UCSD-AML1 (cell line): ENCODE results near the gene CLEC14A.

ENCODE experiments used
- DNase-seq: peaks from one replicate; lab custom pipeline; 2025; ENCODE audit not compliant: unreplicated experiment; lab: John Stamatoyannopoulos, UW

CLEC14A gene

GRCh38 chr14:38248321-38249028 is 7.4 kb downstream of the CLEC14A start:
- no peak for DNase-seq

- DNase-seq = no peak
These were observed 12.1 kb downstream of the CLEC14A start for GRCh38 chr14:38243696-38244240.

GRCh38 chr14:38238878-38239277 is 17.0 kb downstream of the CLEC14A start:
- DNase-seq = no peak

- DNase-seq = no peak
These were observed 17.6 kb downstream of the CLEC14A start for GRCh38 chr14:38238332-38238731.

- no peak for DNase-seq
These were observed 22.7 kb downstream of the CLEC14A start for GRCh38 chr14:38233218-38233617.

- DNase-seq = no peak
These were observed 29.5 kb downstream of the CLEC14A start for GRCh38 chr14:38226366-38226765.

GRCh38 chr14:38225946-38226345 is 29.9 kb downstream of the CLEC14A start:
- DNase-seq = no peak

GRCh38 chr14:38224338-38224737 is 31.6 kb downstream of the CLEC14A start:
- DNase-seq = no peak

- DNase-seq = no peak
These were observed 34.8 kb downstream of the CLEC14A start for GRCh38 chr14:38221077-38221476.

- no peak for DNase-seq
These were observed 38.3 kb downstream of the CLEC14A start for GRCh38 chr14:38217553-38217952.

- no peak for DNase-seq
These were observed 42.9 kb downstream of the CLEC14A start for GRCh38 chr14:38213001-38213400.

- DNase-seq = no peak
These were observed 43.8 kb downstream of the CLEC14A start for GRCh38 chr14:38212111-38212510.

- no peak for DNase-seq
These were observed 44.6 kb downstream of the CLEC14A start for GRCh38 chr14:38211255-38211735.

- no peak for DNase-seq
These were observed 45.2 kb downstream of the CLEC14A start for GRCh38 chr14:38210587-38211216.

- no peak for DNase-seq
These were observed 46.0 kb downstream of the CLEC14A start for GRCh38 chr14:38209572-38210557.

- DNase-seq = no peak
These were observed 47.0 kb downstream of the CLEC14A start for GRCh38 chr14:38208618-38209562.

GRCh38 chr14:38207736-38208617 is 47.9 kb downstream of the CLEC14A start, which contains the start of gene SSTR1:
Gene SSTR1 (plus strand): TSS chr14:38207904. CDS start chr14:38209390, 1,486 bp downstream.
- no peak for DNase-seq

- no peak for DNase-seq
These were observed 48.5 kb downstream of the CLEC14A start for GRCh38 chr14:38207377-38207735.
